ENCODE measurements around the gene NDUFAF8.

DNA sequence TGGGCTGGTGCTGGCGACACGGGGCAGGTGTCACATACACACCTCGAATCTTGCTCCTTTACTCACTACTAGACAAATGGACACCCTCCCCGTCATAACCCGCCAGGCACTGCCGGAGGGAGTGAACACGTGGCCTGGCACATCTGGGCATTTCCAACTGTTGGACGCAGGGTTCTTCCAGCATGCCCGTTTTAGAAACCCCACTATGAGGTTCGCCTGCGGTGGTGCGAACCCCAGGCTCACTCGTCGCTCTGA, 9.5 kb upstream of the NDUFAF8 start:
- TF ChIP-seq POLR2AphosphoS5 (IDR thresholded peaks at IDR 0.05; ENCODE audit: low read depth, low read length) (no peak), SIN3A (IDR thresholded peaks at IDR 0.05; ENCODE audit: borderline replicate concordance, insufficient read depth, low read length) (no peak), TAF1 (IDR thresholded peaks at IDR 0.05; ENCODE audit: borderline replicate concordance, insufficient read depth, low read length) (no peak)
- TF ChIP-seq, protein P1, sequence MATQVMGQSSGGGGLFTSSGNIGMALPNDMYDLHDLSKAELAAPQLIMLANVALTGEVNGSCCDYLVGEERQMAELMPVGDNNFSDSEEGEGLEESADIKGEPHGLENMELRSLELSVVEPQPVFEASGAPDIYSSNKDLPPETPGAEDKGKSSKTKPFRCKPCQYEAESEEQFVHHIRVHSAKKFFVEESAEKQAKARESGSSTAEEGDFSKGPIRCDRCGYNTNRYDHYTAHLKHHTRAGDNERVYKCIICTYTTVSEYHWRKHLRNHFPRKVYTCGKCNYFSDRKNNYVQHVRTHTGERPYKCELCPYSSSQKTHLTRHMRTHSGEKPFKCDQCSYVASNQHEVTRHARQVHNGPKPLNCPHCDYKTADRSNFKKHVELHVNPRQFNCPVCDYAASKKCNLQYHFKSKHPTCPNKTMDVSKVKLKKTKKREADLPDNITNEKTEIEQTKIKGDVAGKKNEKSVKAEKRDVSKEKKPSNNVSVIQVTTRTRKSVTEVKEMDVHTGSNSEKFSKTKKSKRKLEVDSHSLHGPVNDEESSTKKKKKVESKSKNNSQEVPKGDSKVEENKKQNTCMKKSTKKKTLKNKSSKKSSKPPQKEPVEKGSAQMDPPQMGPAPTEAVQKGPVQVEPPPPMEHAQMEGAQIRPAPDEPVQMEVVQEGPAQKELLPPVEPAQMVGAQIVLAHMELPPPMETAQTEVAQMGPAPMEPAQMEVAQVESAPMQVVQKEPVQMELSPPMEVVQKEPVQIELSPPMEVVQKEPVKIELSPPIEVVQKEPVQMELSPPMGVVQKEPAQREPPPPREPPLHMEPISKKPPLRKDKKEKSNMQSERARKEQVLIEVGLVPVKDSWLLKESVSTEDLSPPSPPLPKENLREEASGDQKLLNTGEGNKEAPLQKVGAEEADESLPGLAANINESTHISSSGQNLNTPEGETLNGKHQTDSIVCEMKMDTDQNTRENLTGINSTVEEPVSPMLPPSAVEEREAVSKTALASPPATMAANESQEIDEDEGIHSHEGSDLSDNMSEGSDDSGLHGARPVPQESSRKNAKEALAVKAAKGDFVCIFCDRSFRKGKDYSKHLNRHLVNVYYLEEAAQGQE (IDR thresholded peaks at IDR 0.05; ENCODE audit: insufficient read depth in 1 of 2, low read depth in 2 of 2, low read length in 2 of 2): no peak
